Head of caudate nucleus (tissue), 42 donors: ENCODE results near the gene DUSP2.
A peak's percentile ranks its signal among the peaks of the same experiment; 100 is the strongest.

Experiments used
- DNase-seq, 42 donors: peaks; one replicate each; pipeline versions ENCODE4 v3.0.0 to v3.0.0-alpha.2; 2020 to 2021; ENCODE audit warnings: mixed read lengths in 7 of 42
- intact Hi-C: fragments of 100-400 bp; cut with DNase I; formaldehyde crosslinking; loops from one replicate; pipeline ENCODE4 v1.15.0; 2022

Gene DUSP2, protein sequence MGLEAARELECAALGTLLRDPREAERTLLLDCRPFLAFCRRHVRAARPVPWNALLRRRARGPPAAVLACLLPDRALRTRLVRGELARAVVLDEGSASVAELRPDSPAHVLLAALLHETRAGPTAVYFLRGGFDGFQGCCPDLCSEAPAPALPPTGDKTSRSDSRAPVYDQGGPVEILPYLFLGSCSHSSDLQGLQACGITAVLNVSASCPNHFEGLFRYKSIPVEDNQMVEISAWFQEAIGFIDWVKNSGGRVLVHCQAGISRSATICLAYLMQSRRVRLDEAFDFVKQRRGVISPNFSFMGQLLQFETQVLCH

DNA sequence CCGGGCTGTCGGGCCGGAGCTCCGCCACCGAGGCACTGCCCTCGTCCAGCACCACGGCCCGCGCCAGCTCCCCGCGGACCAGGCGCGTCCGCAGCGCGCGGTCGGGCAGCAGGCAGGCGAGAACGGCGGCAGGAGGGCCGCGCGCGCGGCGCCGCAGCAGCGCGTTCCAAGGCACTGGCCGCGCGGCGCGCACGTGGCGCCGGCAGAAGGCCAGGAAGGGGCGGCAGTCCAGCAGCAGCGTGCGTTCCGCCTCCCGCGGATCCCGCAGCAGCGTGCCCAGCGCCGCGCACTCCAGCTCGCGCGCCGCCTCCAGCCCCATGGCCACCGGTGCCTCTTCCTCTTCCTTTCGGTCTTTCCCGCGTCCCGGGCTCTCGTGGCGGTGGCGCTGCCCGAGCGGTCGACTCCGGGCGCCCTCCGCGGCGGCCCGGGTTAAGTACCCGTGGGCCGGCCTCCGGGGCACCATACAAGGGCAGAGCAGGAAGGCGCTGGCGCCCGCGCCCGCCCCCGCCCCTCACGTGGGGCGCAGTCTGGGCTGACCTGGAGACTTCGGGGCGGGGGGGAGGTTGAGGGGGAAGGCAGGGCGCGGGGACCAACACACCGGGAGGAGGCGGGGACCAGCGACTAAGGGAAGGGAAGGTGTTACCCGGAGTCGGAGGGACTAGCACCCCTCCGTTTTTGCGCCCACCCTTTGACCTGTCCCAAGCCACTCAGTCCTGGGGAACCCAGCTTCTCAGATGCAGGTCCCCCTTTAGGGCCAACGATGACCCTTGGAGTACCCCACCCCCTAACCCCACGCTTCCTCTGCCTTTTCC, at the start of gene DUSP2:
Gene DUSP2 (minus strand): TSS at position 405 of the 812 bp plus-strand sequence. CDS start 86 bp downstream, at position 319.
- intact Hi-C loops, result loop anchor here (10.0 kb wide), 1 partner anchor 120 kb away; the partner anchor contains the start of genes CIAO1 and TMEM127
- DNase-seq, result peak; percentile 19 to 82 (median 64)

GRCh38 chr2:96191937-96192670, 46.9 kb upstream of the DUSP2 start:
- no peak for DNase-seq
- intact Hi-C loops, result no loop called here

- intact Hi-C loops, result no loop called here
- no peak for DNase-seq
Measured at GRCh38 chr2:96188821-96189526, 43.7 kb upstream of the DUSP2 start.

GRCh38 chr2:96186562-96186961, 41.3 kb upstream of the DUSP2 start:
- intact Hi-C loops, result no loop called here
- DNase-seq, result no peak

DNA sequence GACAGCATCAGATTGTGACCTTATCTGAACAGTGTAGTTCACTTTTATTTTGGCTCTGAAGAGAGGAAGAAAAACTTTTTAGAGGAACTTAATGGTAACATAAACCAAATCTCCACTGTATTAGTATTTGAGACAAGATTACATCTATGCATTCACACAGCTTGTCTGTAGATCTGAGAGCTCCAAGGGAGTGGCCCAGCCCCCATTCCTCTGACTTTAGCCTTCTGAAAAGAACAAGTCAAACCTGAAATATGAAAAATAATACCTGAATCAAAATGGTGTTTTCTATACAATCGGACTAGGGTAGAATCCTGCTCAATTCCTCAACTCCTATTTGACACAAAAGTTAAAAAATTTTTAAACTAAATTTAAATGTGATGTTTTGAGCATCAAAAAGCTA, 40.3 kb upstream of the DUSP2 start:
- intact Hi-C loops, result no loop called here
- DNase-seq, result no peak

DNA sequence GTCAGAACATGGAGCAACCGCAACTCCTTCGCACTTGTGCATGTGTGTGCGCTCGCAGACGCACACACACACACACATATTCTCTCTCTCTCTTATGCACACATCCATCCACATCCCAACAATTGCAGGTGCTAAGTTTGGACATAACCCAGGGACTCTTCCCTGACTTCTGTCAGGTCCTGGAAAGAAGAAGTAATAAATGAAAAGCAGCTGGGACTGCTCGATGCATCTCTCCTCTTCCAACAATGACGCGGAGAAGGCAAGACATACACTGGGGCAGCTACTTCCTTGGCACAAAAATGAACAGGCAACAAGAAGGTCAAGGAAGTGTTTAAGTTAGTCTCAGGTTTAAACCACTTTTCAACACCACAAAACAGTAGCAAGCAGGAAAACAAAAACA, 39.7 kb upstream of the DUSP2 start:
- intact Hi-C loops, result no loop called here
- DNase-seq, result no peak

GRCh38 chr2:96184188-96184587, 38.9 kb upstream of the DUSP2 start:
- intact Hi-C loops, result no loop called here
- no peak for DNase-seq

DNA sequence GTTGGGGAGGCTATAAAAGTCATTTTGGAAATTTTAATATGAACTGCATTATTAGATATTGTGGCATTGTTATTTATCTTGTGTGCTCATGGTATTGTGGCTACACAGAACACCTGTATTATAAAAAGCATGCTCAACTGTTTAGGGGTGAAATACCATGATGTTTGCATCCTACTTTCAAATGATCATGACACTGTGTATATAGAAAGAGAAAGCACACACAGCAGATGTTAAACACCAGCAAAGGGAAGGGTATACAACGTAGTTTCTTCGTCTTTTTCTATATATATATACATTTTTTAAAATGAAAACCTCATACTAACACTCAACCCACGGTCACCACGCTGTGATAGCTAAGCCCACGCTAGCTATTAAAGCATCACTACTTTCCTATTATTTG, 36.3 kb upstream of the DUSP2 start:
- intact Hi-C loops, result no loop called here
- peak in 1 of 42 donors; percentile 16 for DNase-seq

- DNase-seq, result no peak
- intact Hi-C loops, result no loop called here
Measured at GRCh38 chr2:96180521-96180920, 35.3 kb upstream of the DUSP2 start.

DNA sequence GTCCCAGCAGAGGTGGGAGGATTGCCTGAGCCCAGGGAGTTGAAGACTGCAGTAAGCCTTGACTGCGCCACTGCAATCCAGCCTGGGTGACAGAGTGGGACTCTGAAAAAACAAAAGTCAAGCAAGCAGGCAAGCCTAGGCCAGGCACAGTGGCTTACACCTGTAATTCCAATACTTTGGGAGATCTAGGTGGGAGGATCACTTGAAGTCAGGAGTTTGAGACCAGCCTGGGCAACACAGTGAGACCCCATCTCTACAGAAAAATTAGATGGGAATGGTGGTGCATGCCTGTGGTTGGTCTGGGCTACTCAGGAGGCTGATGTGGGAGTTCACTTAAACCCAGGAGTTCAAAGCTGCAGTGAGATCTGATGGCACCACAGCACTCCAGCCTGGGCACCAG, 34.8 kb upstream of the DUSP2 start:
- intact Hi-C loops, result no loop called here
- DNase-seq, result no peak

- intact Hi-C loops, result loop anchor here (10.0 kb wide), 1 partner anchor 152 kb away; no protein-coding TSS in a partner anchor
- DNase-seq, result no peak
Measured at GRCh38 chr2:96176661-96177060, 31.4 kb upstream of the DUSP2 start.

DNA sequence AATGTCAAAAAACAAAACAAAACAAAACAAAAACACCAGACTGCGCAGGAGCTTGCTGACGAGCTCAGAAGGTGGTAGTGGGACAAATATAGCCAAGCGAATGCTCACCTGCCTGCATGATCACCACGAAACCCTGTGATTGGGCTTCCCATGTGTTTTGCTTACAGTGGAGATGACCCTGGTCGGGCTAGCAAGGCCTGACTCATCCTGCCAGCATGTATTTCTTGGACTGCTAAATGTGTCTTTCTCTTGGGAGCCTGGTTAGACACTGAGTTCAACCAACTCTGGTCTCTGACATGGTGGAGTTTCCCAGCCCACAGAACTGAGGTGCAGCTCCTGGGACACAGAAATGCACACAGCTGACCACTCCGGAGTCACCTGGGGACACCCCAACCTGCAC, 30.7 kb upstream of the DUSP2 start:
- intact Hi-C loops, result loop anchor here (2.0 to 10.0 kb wide), 2 partner anchors 37 to 151 kb away; partner anchors contain the start of gene ASTL
- peak in 1 of 42 donors; percentile 3 for DNase-seq

- intact Hi-C loops, result loop anchor here (2.0 to 10.0 kb wide), 2 partner anchors 36 to 150 kb away; partner anchors contain the start of gene ASTL
- DNase-seq, result peak; percentile 66 to 95 (median 86)
Measured at GRCh38 chr2:96174251-96175144, 29.3 kb upstream of the DUSP2 start.

- intact Hi-C loops, result loop anchor here (10.0 kb wide), 1 partner anchor 147 kb away; no protein-coding TSS in a partner anchor
- no peak for DNase-seq
Measured at GRCh38 chr2:96171831-96172230, 26.6 kb upstream of the DUSP2 start.

- intact Hi-C loops, result loop anchor here (10.0 kb wide), 1 partner anchor 146 kb away; no protein-coding TSS in a partner anchor
- no peak for DNase-seq
Measured at GRCh38 chr2:96170626-96171025, 25.4 kb upstream of the DUSP2 start.

GRCh38 chr2:96169868-96170507, 24.7 kb upstream of the DUSP2 start:
- no peak for DNase-seq
- intact Hi-C loops, result loop anchor here (10.0 kb wide), 1 partner anchor 145 kb away; no protein-coding TSS in a partner anchor

- DNase-seq, result peak in 2 of 42 donors; percentile 5 to 7
- intact Hi-C loops, result no loop called here
Measured at GRCh38 chr2:96167407-96168013, 22.3 kb upstream of the DUSP2 start.
